GM19328 (cell line): ENCODE data around the gene VANGL2.

Experiments
- ATAC-seq: cut with Tn5 transposase; IDR thresholded peaks from one replicate; pipeline ENCODE4 v1.9.1; 2021; ENCODE audit warnings: mild to moderate bottlenecking, moderate library complexity; ENCODE audit not compliant: unreplicated experiment

Gene VANGL2

DNA sequence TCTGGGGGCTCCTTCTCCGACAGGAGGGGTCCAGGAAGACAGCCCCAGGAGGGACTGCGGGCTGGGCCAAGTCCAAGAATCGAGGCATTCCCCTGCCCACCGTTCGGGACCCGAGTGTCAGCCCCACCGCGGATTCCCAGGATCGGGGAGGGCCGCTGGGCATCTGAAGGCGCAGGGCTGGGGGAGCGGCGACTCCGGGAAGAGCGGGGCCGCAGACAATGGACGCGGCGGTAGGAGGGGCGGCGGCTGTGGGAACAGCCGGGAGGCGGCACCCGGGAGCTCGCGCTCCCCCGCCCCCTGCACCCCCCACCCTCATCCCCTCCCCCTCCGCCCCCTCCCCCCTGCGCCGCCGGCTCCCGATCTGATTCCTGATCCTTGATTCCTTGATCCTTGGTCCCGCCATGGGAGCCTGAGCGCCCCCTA, at the start of gene VANGL2:
Gene VANGL2, plus strand, starts transcription at position 342 of the 423 bp plus-strand sequence. CDS start 15,274 bp downstream, outside the sequence.
- ATAC-seq, result no peak

DNA sequence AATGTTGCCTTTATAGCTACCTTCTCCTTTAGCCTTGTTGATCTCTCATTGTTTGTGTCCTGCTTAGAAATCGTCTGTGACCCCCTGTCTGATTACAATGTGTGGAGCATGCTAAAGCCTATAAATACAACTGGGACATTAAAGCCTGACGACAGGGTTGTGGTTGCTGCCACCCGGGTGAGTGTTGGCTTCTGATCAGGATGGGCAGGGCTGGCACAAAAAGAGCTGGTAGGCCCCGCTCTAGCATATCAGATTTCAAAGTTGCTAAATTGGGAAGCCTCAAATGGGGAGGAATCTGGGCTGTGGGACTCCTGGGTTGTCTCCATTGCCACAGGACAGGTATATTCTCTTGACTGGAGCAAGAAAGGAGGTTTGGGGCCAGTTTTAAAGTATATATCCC, 48.7 kb upstream of the VANGL2 start:
- no peak for ATAC-seq

DNA sequence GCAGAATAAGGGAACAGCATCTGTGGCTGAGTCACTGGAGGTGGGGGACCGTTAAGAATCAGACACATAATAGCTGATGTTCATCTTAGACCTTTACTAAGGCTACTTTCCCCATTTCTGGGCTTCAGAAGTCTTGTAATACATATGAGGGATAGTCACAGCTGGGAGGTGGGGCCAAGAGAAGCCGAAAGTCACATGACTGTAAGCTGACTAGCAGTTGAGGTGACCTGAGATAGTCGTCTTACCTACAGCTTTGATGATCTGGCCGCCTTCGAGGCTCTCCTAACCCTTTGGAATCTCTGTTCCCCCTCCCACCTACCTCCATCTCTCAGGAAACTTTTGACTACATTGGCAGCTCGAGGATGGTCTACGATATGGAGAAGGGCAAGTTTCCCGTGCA, 47.8 kb upstream of the VANGL2 start:
- no peak for ATAC-seq

DNA sequence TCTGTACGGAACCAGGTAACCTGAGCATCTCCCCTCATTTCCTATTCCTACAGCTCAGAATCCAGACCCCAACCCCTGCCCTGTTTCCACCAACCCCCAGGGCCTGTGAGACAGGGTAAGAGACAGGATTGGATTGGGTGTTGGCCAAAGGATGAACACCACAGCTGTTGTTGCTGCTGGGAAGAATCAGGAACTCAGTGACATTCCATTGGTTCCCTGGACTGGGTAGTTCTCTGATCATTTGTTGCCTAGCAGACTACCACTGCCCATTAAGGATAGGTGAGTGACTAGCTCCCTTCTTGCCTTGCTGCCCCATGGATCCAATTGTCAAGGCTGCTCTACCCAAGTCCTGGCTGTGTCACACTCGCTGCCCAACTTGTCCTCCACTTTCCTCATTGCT, 47.1 kb upstream of the VANGL2 start:
- no peak for ATAC-seq

DNA sequence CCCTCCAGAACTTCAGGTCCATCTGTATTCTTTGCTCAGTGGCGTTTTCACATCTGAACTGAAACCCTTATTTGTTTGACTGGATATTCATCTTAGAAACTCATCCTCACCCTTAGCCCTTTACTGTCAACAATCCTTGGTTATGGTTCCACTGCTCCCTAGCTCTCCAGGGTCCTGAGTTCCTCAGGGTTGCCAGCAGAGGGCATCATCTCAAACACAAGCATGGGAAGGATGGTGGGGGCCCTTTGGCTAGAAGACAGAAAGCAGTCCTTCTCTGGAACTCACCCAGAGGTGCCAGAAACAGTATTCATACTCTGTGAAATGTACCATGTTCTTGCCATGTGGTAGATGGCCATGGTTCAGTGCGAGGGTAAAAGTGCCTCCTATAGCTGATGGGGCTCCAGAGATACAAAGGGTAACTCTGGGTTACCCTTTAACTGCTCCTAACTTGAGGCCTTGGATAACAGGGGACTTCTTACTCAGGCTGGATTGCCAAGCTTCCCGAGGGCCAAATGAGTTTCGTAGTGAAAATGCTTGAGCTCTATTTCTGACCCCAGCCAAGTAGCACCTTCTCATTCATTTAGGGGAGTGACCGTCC, 45.9 kb upstream of the VANGL2 start:
- no peak for ATAC-seq

DNA sequence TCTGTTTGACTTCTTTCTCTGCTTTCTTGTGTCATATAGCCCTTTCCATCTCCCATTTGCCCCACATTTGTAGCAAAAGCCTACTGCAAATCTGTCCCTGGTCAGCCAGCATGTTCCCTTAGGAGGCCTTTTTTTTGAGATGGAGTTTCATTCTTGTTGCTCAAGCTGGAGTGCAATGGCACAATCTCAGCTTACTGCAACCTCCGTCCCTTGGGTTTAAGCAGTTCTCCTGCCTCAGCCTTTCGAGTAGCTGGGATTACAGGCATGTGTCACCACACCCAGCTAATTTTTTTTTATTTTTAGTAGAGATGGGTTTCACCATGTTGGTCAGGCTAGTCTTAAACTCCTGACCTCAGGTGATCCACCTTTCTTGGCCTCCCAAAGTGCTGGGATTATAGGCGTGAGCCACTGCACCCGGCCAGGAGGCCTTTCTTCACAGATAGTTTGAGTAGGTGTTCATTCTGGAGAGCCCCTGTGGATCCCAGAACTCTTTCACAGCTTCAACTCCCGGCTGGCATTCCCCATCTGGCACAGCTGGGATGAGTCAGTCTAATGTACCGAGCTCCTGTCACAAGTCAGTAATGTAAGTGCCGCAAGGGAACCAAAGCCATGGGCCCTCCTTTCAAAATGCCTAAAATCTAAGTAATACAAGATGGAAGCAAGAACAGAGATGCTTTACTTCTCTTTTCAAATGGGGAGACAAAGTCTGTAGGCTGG, 42.9 kb upstream of the VANGL2 start:
- ATAC-seq, result no peak

DNA sequence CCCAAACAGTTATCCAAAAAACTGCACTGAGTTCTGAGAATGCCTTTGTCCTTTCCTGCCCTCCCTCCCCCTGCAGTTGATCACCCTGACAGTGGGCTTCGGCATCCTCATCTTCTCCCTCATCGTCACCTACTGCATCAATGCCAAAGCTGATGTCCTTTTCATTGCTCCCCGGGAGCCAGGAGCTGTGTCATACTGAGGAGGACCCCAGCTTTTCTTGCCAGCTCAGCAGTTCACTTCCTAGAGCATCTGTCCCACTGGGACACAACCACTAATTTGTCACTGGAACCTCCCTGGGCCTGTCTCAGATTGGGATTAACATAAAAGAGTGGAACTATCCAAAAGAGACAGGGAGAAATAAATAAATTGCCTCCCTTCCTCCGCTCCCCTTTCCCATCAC, 42.3 kb upstream of the VANGL2 start:
- ATAC-seq, result no peak

DNA sequence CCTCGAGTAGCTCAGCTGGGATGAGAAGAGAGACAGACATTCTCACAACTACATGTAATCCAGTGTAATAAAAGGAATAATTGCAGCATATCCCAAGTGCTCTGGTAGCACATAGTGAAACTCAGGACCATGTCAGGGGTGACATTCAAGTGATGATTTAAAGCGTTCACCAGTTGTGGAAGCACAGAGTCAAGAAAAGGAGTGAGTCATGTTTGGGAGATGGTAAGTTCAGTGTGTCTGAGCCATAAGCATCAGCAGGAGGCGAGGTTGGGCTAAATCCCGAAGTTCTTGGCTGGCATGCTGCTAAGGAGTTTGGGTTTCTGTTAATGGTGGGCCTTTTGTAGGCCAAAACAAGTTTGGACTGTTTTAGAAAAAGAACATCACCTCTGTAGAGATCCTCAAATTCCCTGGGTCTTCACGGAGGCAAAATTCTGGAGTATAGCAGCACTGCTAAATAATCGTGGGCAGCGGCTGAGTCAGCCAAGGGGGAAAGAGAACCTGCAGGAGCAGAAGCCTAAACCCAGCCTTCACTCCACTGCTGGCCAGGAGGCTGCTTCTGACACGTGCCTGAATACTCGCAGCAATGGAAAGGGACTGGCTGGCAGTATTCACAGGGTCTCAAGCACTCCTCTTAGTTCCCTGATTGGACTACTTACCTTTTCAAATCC, 40.7 kb upstream of the VANGL2 start:
- no peak for ATAC-seq

DNA sequence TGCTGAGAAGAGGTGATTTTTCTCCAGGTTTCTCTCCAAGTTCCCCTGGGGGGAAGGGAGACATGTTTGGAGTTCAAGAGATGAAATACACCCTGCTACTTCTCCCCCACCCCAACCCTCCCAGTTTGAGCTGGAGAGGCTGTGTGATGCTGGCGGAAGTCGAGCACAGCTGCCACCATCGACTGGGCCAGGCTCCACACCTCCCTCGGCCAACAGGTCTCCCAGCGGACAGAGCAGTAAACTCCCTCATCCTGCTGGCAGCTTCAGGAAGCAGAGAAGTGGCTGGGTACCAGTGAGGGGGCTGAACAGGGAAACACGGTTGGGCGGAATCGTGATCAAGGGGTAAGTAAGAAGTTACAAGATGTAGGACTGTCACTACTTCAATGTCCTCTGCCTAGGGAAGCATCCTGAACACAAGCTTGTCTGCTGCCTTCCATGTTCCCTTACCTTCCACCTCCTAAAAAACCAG, 40.1 kb upstream of the VANGL2 start:
- no peak for ATAC-seq

DNA sequence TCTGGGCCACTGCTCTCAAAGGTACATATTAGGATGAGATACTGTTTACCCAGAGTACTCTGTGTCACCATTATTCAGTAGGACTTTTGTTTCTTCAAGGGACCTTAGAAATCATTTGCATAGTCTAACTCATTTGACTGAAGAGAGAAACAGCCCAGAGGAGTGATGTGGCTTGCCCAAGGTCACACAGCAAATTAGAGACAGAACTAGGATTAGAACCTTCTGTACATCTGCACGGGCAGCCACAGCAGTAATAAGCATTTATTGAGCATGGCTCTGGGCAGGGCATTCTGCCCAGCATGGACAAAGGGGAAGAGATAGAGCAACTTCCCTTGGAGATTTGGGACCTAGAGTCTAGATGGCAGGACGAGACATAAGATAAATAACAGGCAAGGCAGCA, 39.2 kb upstream of the VANGL2 start:
- ATAC-seq, result no peak

DNA sequence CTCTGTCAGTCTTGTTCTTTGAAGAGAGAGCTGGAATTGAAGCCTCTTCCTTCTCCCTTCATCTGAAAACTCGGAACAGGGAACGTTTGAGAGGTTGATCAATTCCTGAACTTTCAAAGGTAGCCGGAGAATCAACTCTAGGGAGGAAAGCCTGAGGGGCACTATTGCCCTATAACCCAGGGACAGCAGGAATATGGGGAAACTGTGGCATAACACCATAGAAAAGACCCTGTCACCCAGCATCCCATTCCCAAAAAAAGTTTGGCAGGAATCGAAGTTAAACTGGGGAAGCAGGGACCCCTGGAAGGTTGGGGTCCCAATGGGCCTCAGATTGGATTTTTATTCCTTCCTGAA, 38.6 kb upstream of the VANGL2 start:
- ATAC-seq, result no peak

DNA sequence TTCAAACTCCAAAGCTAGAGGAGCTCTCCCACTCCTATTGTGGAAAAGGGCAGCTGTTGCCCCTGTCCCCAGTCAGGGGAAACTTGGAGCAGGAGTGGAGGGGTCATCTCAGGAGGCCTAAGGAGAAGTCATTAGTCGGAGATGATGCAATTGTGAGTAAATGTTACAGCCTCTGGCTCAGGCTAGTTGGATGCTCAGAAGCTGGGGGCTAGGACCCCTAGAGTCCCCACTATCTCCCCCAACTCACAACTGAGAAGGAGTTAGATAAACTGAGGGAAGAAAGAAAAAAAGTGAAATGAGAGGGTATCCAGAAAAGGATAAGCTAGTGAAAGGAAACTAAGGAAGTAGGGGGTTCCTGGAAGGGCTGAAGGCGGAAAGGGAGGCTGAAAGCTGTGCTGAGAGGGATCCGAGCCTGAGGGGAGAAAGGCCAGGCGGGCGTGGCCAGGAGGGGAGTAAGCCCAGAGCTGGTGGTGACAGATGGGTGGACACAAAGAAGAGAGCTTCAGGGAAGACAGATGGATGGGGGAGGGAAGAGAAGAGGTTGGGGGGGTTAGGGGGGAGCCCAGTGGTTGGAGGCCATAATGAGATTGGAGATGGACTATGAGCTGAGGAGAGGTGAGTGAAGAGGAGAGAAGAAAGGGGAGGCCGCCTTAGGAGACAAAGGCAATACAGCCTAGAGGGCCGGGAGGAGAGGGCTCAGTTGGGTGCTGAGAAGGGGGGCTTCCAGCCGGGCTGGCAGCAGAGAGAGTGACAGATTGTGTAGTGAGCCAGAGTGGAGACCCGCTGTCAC, 38.0 kb upstream of the VANGL2 start:
- ATAC-seq, result no peak

DNA sequence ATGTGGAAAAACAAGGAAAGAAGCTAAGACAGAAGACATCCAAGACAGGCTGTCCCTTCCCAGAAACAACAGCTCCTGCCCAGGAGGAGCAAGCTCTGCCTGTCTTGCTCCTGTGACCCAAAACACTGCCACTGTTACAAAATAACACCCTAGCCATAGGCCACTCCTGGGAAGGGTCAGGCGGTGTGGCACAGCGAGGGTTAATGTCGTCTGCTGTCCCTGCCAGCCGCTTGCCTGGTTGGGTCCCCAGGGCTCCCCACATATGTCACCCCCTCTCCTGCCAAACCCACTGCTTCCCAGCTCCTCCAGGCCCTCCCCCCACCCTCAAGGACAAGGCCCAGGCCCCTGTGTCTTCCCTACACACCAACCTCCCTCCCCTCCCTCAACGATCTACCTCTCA, 37.4 kb upstream of the VANGL2 start:
- no peak for ATAC-seq

DNA sequence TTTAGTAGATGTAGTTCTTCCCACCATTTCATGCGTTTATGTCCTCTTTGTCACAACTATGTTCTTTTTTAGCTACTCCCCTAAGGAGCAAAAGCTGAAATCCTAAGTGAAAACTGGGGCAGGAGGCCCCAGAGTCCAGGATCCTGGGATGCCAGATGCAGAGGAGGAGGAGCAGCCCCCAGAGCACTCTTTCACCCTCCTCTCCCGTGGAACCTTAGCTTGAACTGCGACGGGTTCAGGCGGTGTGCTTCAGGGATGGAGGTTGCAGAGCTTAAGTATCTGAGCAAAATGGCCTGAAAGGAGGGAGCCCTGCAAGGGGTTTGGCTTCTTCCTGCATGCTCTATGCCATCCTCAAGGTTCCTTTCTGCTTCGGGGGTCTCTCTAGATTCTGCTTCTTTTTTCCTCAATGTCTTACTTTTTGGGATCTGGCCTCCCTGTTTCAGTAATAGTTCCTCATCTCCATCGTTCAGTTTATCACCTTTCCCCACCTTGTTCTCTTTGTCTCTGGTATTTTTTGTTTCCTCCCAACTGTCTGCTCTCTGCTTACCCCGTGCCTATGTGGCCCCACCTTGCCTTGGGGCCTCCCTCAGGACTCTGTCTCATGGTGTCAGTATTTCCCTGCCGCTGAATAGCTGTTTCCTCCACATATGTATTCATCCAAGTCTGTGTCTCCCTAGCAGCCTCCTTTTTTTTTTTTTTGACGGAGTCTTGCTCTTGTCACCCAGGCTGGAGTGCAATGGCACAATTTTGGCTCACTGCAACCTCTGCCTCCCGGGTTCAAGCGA, 36.2 kb upstream of the VANGL2 start:
- no peak for ATAC-seq

DNA sequence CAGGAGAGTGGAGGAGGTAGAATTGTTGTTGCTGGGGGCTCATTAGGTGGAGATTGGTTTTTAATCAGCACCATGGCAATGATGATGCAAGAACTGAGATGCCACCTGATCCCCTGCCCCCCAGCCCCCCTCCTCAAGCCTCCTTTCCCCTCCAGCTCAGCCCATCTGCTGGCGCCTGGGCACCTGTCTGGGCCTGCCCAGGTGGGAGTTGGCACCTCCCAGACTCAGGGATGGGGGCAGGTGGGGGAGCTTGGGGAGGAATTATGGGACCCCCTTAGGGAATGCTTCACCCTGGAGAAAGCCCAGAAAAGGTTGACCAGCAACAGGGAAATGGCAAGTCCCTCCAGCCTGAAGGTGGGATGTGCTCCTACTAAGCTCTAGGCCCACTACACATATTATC, 35.0 kb upstream of the VANGL2 start:
- ATAC-seq, result no peak

DNA sequence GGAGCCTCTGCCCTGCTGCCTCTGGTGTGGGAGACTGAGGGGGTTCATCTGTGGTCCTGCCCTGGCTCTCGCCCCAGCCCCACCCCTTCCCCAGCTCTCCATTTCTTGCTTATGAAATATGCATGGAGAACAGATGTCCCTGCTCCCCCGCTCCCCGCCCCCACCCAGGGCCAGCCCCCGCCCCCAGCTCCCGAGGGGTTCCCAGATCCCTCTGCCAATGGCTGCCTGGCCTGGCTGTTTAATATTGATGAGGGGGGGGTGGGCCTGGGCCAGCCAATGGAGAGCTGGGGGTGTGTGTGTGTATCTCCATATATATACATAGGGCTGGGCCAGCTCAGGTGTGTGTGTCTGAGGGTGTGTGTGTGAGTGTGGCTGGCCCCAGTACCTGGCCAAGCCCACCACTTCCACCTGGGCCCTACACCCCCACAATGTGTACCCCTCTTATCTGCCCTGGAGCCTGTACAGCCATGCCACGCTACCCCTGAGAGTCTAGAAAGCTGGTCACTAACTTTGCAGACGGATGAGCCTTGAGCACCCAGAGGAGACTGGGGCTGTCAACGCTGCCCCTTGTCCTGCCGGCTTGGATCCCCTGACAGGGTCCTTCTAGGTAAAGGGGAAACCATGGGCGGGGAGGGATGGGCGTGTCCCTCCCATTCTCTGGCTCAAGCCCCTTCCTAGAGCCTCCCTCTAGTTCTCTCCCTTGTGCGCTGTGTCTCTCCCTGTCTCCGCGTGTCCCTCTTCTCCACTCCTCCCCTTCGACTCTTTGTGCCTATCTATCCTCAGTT, 33.4 kb upstream of the VANGL2 start, which contains the start of gene NHLH1:
Gene NHLH1, plus strand, starts transcription at position 341 of the 785 bp plus-strand sequence. CDS start 3,661 bp downstream, outside the sequence.
- no peak for ATAC-seq

DNA sequence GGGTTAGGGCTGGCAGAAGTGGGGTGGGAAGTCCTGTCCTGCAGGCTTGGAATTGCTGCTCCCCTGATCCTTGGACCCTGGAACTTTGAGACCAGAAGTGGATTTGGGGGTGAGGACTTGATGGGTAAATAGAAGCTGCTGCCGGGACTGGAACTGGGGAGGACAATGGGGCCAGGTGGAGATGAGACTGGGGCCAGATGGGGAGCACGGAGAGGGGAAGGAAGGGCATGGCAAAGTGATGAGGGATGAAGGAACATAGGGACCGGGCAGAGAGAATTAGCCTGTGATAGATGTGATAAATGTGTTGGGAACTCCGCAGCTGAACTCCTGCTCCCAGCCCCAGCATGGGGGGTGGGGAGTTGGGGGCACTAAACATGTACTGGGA, 32.9 kb upstream of the VANGL2 start:
- no peak for ATAC-seq

DNA sequence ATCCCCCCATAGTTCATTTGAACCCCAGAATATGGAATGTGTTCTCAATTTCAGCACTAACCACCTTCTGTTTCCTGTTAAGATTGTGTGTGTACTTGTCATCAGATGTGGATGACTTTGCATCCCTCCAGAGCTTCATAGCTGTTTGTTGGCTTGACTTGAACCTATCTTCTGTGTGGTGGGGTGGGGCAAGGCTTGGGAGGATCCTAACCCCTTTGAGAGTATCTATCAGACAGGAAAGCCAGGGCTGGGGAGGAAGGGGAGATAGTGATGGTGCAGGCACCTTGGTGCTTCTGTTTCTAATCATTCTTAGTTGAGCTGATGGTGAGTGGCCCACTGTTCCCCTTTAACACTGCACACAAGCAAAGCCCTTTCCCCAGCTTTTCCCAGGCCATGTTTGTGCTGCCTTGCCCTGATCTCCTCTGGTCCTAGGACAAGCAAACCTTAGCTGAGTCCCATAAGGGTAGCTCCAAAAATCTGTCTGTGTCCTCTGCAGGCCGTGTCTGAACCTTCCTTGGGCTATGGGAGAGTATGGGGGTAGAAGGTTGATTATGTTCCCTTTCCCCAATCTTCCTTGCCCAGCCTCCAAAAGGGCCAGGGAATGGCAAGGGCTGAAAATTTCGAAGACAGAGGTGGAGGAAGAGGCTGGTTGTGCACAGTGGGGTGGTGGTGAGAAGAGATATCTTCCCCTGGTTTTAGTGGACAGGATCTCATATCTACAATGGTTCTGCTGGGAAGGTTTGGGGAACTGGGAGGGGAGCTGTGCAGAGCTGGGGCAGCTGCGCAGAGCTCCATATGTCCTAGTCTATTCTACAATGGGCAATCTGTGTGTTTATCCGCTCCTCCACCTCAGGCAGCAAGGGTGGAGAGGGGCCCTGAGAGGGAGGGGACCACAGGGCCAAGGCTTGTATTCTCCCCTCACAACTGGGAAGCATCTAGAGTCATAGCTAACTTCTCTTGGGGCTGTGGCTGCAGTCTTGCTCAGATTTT, 32.1 kb upstream of the VANGL2 start:
- ATAC-seq, result no peak

DNA sequence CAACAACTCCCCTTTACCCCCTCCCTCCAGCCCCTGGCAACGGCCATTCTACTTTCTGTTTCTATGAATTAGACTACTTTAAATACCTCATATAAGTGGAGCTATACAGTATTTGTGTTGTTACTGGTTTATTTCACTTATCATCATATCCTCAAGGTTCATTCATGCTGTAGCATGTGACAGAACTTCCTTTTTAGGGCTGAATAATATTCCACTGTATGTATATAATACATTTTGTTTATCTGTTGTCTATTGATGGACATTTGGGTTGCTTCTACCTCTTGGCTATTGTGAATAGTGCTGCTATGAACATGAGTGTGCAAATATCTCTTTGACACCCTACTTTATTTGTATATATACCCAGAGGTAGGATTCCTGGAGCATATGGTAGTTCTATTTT, 31.3 kb upstream of the VANGL2 start:
- no peak for ATAC-seq
